ENCODE measurements around the gene PCK2. TPM values are rescaled to one million over a fixed set of nuclear protein-coding genes. Genes with fewer than 3 reads are reported as not detected.

PCK2 gene
- total and polyA plus RNA-seq, 2 donors (not counting 3 experiments of a cell fraction or from before 2014, with no cell fraction given): 23.5 to 24.5 TPM

GRCh38 chr14:24102357-24103048 is 8.4 kb downstream of the PCK2 start:
- H3K36me3 ChIP-seq (ENCODE audit: control insufficient read depth in 2 of 2, extremely low read depth in 1 of 2, insufficient read depth in 2 of 2, low read length in 2 of 2): peaks cover 0 to 2% of the 10 kb centered on the region in 2 experiments
- ChIA-PET CTCF (interaction anchor here (1.5 to 11.7 kb wide), 2 partner anchors 12 to 46 kb away, joined by 3 to 420 read pairs; no protein-coding TSS in a partner anchor), POLR2A (interaction anchor here (1.4 kb wide), 1 partner anchor 8 kb away, joined by 4 read pairs; the partner anchor contains the start of gene PCK2)
- BruUV-seq (replicated peaks): no TSS peak
- dilution Hi-C loops (cut with MboI; ENCODE audit: extremely low pct_ligation_motif_present, low sequenced_read_pairs): no loop called here
- H3K4me2 ChIP-seq (ENCODE audit: insufficient read depth, low read length): no peak overlapping the region
- TF ChIP-seq GATA2 (IDR thresholded peaks at IDR 0.05; ENCODE audit: insufficient read depth, insufficient read length, low read depth, low read length): no peak
- TF ChIP-seq, protein P1, sequence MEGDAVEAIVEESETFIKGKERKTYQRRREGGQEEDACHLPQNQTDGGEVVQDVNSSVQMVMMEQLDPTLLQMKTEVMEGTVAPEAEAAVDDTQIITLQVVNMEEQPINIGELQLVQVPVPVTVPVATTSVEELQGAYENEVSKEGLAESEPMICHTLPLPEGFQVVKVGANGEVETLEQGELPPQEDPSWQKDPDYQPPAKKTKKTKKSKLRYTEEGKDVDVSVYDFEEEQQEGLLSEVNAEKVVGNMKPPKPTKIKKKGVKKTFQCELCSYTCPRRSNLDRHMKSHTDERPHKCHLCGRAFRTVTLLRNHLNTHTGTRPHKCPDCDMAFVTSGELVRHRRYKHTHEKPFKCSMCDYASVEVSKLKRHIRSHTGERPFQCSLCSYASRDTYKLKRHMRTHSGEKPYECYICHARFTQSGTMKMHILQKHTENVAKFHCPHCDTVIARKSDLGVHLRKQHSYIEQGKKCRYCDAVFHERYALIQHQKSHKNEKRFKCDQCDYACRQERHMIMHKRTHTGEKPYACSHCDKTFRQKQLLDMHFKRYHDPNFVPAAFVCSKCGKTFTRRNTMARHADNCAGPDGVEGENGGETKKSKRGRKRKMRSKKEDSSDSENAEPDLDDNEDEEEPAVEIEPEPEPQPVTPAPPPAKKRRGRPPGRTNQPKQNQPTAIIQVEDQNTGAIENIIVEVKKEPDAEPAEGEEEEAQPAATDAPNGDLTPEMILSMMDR (IDR thresholded peaks at IDR 0.05; ENCODE audit: extremely low read depth in 1 of 2, insufficient read depth in 1 of 2, low read depth in 1 of 2, low read length in 2 of 2): no peak
- no peak for TF ChIP-seq FOS (IDR thresholded peaks at IDR 0.05; ENCODE audit: borderline replicate concordance, insufficient read depth, low read length)
- TF ChIP-seq JUN (IDR thresholded peaks at IDR 0.05; ENCODE audit: borderline replicate concordance, insufficient read depth, insufficient read length, low read depth): no peak
- TF ChIP-seq, protein P2, sequence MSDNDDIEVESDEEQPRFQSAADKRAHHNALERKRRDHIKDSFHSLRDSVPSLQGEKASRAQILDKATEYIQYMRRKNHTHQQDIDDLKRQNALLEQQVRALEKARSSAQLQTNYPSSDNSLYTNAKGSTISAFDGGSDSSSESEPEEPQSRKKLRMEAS (IDR thresholded peaks at IDR 0.05; ENCODE audit: insufficient read depth, insufficient read length): no peak
- TF ChIP-seq POLR2A (IDR thresholded peaks at IDR 0.05; ENCODE audit: low read depth, low read length): no peak
- DNase-seq (ENCODE audit: low read depth, low spot score) (no peak), FAIRE-seq (no peak)
- H2AFZ ChIP-seq (ENCODE audit: low read depth, low read length): no peak overlapping the region
- H3K27ac ChIP-seq (ENCODE audit: insufficient read depth, low read depth, low read length): no peak overlapping the region
- no peaks in the 10 kb centered on the region for H3K79me2 ChIP-seq (ENCODE audit: control insufficient read depth, insufficient read depth, low read length)
- H3K9me3 ChIP-seq (replicated peaks; ENCODE audit: control insufficient read depth, insufficient read depth, low read length): no peaks in the 10 kb centered on the region
- H3K4me3 ChIP-seq (replicated peaks in 1 of 3; ENCODE audit: insufficient read depth in 1 of 3, low read depth in 1 of 3, low read length in 3 of 3): no peak overlapping the region
- H3K9ac ChIP-seq (replicated peaks; ENCODE audit: extremely low read depth, insufficient read depth, low read length): no peak overlapping the region
- no peaks in the 10 kb centered on the region for H3K27me3 ChIP-seq (ENCODE audit: control insufficient read depth in 2 of 2, insufficient read depth in 2 of 2, low read length in 2 of 2)
- peaks cover 11% of the 10 kb centered on the region for H3K4me1 ChIP-seq (ENCODE audit: control insufficient read depth, extremely low read depth, insufficient read depth, low read length)
- intact Hi-C loops (cut with micrococcal nuclease): no loop called here
- no peaks in the 10 kb centered on the region for H3K9me1 ChIP-seq (replicated peaks; ENCODE audit: control insufficient read depth, extremely low read depth, insufficient read depth, low read length)
- H4K20me1 ChIP-seq (replicated peaks; ENCODE audit: control insufficient read depth, extremely low read depth, insufficient read depth, low read length): no peaks in the 10 kb centered on the region
